Spleen (tissue), 11 donors: ENCODE data around the gene IKBKE. TPM values are rescaled to one million over a fixed set of nuclear protein-coding genes. Genes with fewer than 3 reads are reported as not detected.
A peak's percentile ranks its signal among the peaks of the same experiment; 100 is the strongest.

Source experiments
- DNase-seq: peaks from one replicate; pipeline ENCODE4 v3.0.0-alpha.2; 2020
- H3K27ac ChIP-seq, 8 donors: fragments of 200-600 bp; sonication (generic) in 7 of 8; 1 replicate in 4 of 8; 2 replicates in 4 of 8; pipeline versions ENCODE4 v1.5.0 to v1.8.0; 2016 to 2021; ENCODE audit warnings: inconsistent platforms in 4 of 8, mild to moderate bottlenecking in 4 of 8, moderate library complexity in 1 of 8
- H3K27me3 ChIP-seq, 7 donors: fragments of 200-600 bp; sonication (generic) in 6 of 7; replicated peaks in 1 of 7; 1 replicate in 4 of 7; 2 replicates in 3 of 7; pipeline versions ENCODE4 v1.5.0 to v1.8.0; 2016 to 2021; ENCODE audit warnings: inconsistent platforms in 3 of 7, mild to moderate bottlenecking in 1 of 7
- H3K36me3 ChIP-seq, 6 donors: fragments of 200-600 bp; sonication (generic) in 5 of 6; 1 replicate in 4 of 6; 2 replicates in 2 of 6; pipeline versions ENCODE4 v1.5.0 to v1.8.0; 2016 to 2021; ENCODE audit warnings: inconsistent platforms in 2 of 6
- H3K4me1 ChIP-seq, 6 donors: fragments of 200-600 bp; sonication (generic) in 5 of 6; 1 replicate in 3 of 6; 2 replicates in 3 of 6; pipeline versions ENCODE4 v1.5.0 to v1.8.0; 2016 to 2021; ENCODE audit warnings: inconsistent platforms in 3 of 6
- H3K4me3 ChIP-seq, 8 donors: fragments of 200-600 bp; sonication (generic) in 7 of 8; 1 replicate in 4 of 8; 2 replicates in 4 of 8; pipeline versions ENCODE4 v1.5.0 to v1.8.0; 2016 to 2021; ENCODE audit warnings: inconsistent platforms in 4 of 8, mild to moderate bottlenecking in 4 of 8, moderate library complexity in 2 of 8
- H3K9me3 ChIP-seq, 8 donors: fragments of 200-600 bp; sonication (generic) in 7 of 8; 1 replicate in 4 of 8; 2 replicates in 4 of 8; pipeline versions ENCODE4 v1.5.0 to v1.8.0; 2016 to 2021; ENCODE audit warnings: inconsistent platforms in 4 of 8
- POLR2A ChIP-seq, 3 donors: fragments of 450-650 bp; IDR thresholded peaks; one replicate each; pipeline ENCODE4 v1.5.1; 2017; ENCODE audit warnings: antibody characterized with exemption in 3 of 3, mild to moderate bottlenecking in 1 of 3
- POLR2AphosphoS5 ChIP-seq, 3 donors: sonication (generic); formaldehyde crosslinking; IDR thresholded peaks; one replicate each; pipeline ENCODE4 v1.5.1; 2017; ENCODE audit warnings: antibody characterized with exemption in 3 of 3
- WGBS, 5 donors: extraction: QIAGEN DNeasy Blood & Tissue Kit in 3 of 5; methylation state at CpG; one replicate each; pipeline versions ENCODE4 v1.1.5 to v1.1.7; 2013 to 2018; 5-methylcytosine and 5-hydroxymethylcytosine counted together
- intact Hi-C: fragments of 100-400 bp; cut with DNase I; formaldehyde crosslinking; loops from one replicate; pipeline ENCODE4 v1.15.0; 2023; ENCODE audit warnings: low total_unique reads
- polyA plus RNA-seq, 3 donors: library from polyadenylated mRNA; stranded (reverse); fragments of 200-250 nt; gene quantifications; one replicate each; pipeline ENCODE4 v1.2.1, GENCODE V29; 2013
- total RNA-seq, 7 donors: library from RNA; depleted of rRNA in 3 of 7; stranded (reverse); fragments of >200 nt in 3 of 7; fragmentation: NEBNext Ultra II Directional in 4 of 7; extraction: Animal tissue kit (Norgen Biotek cat#: 25700) in 4 of 7; gene quantifications; one replicate each; pipeline versions ENCODE4 v1.1.0 to v1.2.1, GENCODE V29; 2016 to 2021
- TF ChIP-seq, protein P1 (sequence below), 11 experiments: fragments of 200-600 bp in 7 of 11; fragments of 450-650 bp in 4 of 11; sonication (generic) in 4 of 11; IDR thresholded peaks in 8 of 11; conservative IDR thresholded peaks in 3 of 11; 1 replicate in 7 of 11; 2 replicates in 4 of 11; pipeline versions ENCODE4 v1.4.0 to v1.8.0; 2016 to 2021; ENCODE audit warnings: antibody characterized with exemption in 11 of 11, inconsistent platforms in 4 of 11, mild to moderate bottlenecking in 1 of 11
- donor health status: healthy with polysubstance abuse.
- donor health status: DM: no; HTN: no; CAD: no; lungs with moderate emphysema.
- donor health status: DM: no; HTN: no; CAD: no.
- donor health status: Bipolar disorder and iron deficiency.
- donor health status: healthy.
- donor health status: DM: no; HTN: no; CAD: no.
- donor health status: DM: yes; HTN: yes; CAD: no.

Gene IKBKE
- total and polyA plus RNA-seq, 10 donors, result 11.3 to 37.3 (median 29.7) TPM

DNA sequence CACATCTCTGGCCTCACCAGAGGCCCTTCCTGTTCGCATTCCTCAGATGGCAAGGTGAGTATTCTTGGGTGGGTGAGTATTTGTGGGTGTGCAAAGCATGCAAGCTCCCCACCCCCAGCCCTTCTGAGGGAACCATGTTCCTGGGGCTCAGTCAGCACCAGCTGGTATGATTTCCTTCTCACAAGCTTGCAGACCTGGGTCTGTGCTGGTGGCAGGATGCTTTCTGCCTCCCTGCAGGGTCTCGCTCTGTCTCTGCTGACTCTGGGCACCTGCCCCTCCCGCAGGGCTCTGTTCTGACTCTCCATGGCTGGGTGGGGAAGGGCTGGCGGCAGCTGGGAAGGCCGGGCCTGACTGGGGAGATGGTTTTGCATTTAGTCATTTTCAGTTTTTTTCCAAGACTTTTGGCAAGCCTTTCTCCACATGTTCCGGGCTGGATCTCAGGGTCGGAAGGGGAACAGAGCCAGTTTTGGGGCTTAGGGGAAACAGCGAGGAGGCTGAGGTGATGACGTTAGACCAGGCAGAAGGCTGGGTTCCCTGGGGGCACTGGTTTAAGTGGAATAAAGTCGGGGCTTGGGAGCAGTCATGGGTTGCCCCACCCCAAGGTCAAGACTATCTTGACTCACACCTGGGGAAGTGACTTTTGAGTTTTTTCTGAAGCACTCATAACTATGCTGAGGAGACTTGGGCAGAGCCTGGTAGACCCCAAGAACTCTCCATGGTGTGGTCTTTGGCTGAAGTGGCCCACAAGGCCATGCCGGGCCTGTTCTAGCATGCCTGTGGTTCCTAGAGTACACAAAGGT is 43.2 kb downstream of the IKBKE start:
- no peaks in the 10 kb centered on the region for H3K9me3 ChIP-seq
- TF ChIP-seq POLR2AphosphoS5 (IDR thresholded peaks at IDR 0.05), result peak in 2 of 3 donors; percentile 34 to 46
- TF ChIP-seq, protein P1, sequence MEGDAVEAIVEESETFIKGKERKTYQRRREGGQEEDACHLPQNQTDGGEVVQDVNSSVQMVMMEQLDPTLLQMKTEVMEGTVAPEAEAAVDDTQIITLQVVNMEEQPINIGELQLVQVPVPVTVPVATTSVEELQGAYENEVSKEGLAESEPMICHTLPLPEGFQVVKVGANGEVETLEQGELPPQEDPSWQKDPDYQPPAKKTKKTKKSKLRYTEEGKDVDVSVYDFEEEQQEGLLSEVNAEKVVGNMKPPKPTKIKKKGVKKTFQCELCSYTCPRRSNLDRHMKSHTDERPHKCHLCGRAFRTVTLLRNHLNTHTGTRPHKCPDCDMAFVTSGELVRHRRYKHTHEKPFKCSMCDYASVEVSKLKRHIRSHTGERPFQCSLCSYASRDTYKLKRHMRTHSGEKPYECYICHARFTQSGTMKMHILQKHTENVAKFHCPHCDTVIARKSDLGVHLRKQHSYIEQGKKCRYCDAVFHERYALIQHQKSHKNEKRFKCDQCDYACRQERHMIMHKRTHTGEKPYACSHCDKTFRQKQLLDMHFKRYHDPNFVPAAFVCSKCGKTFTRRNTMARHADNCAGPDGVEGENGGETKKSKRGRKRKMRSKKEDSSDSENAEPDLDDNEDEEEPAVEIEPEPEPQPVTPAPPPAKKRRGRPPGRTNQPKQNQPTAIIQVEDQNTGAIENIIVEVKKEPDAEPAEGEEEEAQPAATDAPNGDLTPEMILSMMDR (IDR thresholded peaks at IDR 0.05 in 8 of 11, conservative IDR thresholded peaks at IDR 0.05 in 3 of 11), result no peak
- no peak for TF ChIP-seq POLR2A (IDR thresholded peaks at IDR 0.05)
- H3K4me3 ChIP-seq, result no peak overlapping the region
- WGBS, 5 donors, result 75 to 86% (median 85%) methylated on average over 11 of the region's 11 CpGs
- H3K4me1 ChIP-seq, result peaks cover 7 to 79% (median 44%) of the 10 kb centered on the region in 6 donors
- H3K27ac ChIP-seq, result peak overlapping the region in 6 of 8 donors; percentile 32 to 64 (median 48)
- DNase-seq, result peak; percentile 57
- H3K36me3 ChIP-seq, result no peaks in the 10 kb centered on the region
- intact Hi-C loops, result no loop called here
- peaks cover 0 to 33% (median 7%) of the 10 kb centered on the region in 7 donors for H3K27me3 ChIP-seq

DNA sequence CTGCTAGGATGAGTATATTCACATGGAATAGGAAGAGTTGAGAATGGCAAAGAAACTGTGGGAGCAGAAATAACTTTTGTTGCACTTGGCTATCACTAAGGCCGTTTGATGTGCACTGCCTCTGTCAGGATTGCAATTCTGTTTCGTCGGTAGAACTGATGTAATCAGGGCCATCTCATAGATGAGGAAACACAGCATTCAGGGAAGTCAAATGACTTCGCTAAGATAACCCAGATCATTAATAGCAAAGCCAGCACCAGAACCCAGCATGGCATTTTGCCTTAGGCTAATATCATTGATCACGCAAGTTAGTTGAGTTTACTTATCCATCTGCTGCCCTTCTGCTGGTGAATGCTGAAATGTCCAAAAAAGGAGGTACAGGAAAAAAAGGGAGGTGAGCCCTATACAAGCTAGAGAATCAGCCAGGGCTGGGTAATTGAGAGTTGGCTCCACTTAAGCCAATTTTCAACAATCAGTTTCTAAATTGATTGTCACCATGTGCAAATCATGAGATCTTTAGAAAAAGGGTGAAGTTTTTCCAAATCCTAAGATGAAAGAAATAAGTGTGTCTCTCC is 44.6 kb downstream of the IKBKE start:
- peak overlapping the region in 2 of 8 donors; percentile 1 to 51 for H3K27ac ChIP-seq
- 56 to 89% (median 63%) methylated on average over 5 of the region's 5 CpGs for WGBS, 5 donors
- intact Hi-C loops, result no loop called here

DNA sequence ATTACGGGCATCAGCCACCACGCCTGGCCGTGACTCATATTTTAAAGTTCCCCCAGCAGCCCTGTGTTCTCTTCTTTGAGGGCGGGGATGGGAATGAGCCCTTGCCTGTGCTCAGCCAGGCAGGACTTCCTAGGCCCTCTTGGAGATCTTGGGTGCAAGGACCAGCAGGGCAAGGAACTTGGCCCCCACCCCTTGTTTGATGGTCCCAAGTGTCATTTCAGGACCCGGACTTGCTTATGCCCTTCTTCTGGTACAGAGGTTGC is 46.4 kb downstream of the IKBKE start:
- H3K36me3 ChIP-seq, result no peaks in the 10 kb centered on the region
- intact Hi-C loops, result no loop called here
- no peaks in the 10 kb centered on the region for H3K9me3 ChIP-seq
- H3K27me3 ChIP-seq, result peaks cover 0 to 3% (median 0%) of the 10 kb centered on the region in 7 donors
- TF ChIP-seq POLR2AphosphoS5 (IDR thresholded peaks at IDR 0.05) (no peak), POLR2A (IDR thresholded peaks at IDR 0.05) (no peak)
- TF ChIP-seq, protein P1 (IDR thresholded peaks at IDR 0.05 in 8 of 11, conservative IDR thresholded peaks at IDR 0.05 in 3 of 11), result no peak
- DNase-seq, result no peak
- peak overlapping the region in 2 of 8 donors; percentile 31 to 51 for H3K27ac ChIP-seq
- WGBS, 5 donors, result 58 to 88% (median 70%) methylated on average over 5 of the region's 5 CpGs
- no peak overlapping the region for H3K4me3 ChIP-seq
- H3K4me1 ChIP-seq, result peaks cover 7 to 59% (median 37%) of the 10 kb centered on the region in 6 donors

More for the DNA sequence above, 44.6 kb downstream of the IKBKE start:
- H3K27me3 ChIP-seq, result peaks cover 0 to 19% (median 0%) of the 10 kb centered on the region in 7 donors
- no peak overlapping the region for H3K4me3 ChIP-seq
- H3K4me1 ChIP-seq, result peaks cover 7 to 70% (median 42%) of the 10 kb centered on the region in 6 donors
- DNase-seq, result no peak
- no peaks in the 10 kb centered on the region for H3K9me3 ChIP-seq
- TF ChIP-seq POLR2A (IDR thresholded peaks at IDR 0.05), result no peak
- no peak for TF ChIP-seq POLR2AphosphoS5 (IDR thresholded peaks at IDR 0.05)
- TF ChIP-seq, protein P1 (IDR thresholded peaks at IDR 0.05 in 8 of 11, conservative IDR thresholded peaks at IDR 0.05 in 3 of 11), result no peak
- H3K36me3 ChIP-seq, result no peaks in the 10 kb centered on the region

DNA sequence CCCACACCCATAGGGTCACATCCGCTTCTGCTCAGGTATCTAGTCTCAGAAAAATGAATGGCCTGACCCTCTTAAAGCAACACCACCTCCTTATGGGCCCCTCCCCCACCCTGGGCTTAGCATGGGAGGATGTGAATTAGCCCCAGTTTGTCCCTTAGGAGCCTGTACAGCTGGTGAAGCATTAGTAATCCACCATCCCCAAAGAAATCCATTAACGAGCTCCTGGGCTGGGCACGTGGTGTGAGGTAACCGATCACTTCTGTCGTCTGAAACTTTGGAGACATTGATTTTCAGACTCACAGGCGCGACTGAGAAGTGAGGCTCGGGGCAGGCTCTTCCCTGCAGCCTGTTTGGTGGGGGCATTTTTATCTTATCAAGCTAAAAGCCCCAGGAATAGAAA is 47.5 kb downstream of the IKBKE start:
- H3K36me3 ChIP-seq, result no peaks in the 10 kb centered on the region
- WGBS, 5 donors, result 86 to 93% (median 91%) methylated on average over 8 of the region's 8 CpGs
- H3K4me1 ChIP-seq, result peaks cover 7 to 48% (median 30%) of the 10 kb centered on the region in 6 donors
- no peaks in the 10 kb centered on the region for H3K27me3 ChIP-seq
- no peak overlapping the region for H3K27ac ChIP-seq
- intact Hi-C loops, result no loop called here
- no peak for TF ChIP-seq POLR2AphosphoS5 (IDR thresholded peaks at IDR 0.05)
- H3K9me3 ChIP-seq, result no peaks in the 10 kb centered on the region
- peak; percentile 12 for DNase-seq
- H3K4me3 ChIP-seq, result no peak overlapping the region
